UCSD-AML1 (cell line): ENCODE results near the gene CMSS1.

ENCODE experiments used
- DNase-seq: peaks from one replicate; lab custom pipeline; 2025; ENCODE audit not compliant: unreplicated experiment; lab: John Stamatoyannopoulos, UW

Gene CMSS1

DNA sequence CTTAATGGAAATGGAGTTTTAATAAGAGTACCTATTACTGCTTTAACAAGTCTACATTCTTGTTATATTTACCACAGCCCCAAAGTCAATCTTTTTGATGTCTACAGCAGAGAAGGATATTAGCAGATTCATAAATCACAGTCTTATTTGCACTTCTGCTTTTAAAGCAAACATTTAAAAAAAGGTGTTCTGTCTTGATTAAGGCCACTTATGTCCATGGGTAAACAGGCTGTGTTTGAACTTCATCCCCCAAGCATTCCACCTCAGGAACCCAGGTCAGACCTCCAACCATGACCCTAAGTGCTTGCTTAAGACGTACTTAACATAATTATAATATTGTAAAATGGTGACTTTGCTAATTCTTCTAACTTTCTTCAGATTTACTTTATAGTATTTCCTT, 113.4 kb downstream of the CMSS1 start:
- DNase-seq, result no peak

DNA sequence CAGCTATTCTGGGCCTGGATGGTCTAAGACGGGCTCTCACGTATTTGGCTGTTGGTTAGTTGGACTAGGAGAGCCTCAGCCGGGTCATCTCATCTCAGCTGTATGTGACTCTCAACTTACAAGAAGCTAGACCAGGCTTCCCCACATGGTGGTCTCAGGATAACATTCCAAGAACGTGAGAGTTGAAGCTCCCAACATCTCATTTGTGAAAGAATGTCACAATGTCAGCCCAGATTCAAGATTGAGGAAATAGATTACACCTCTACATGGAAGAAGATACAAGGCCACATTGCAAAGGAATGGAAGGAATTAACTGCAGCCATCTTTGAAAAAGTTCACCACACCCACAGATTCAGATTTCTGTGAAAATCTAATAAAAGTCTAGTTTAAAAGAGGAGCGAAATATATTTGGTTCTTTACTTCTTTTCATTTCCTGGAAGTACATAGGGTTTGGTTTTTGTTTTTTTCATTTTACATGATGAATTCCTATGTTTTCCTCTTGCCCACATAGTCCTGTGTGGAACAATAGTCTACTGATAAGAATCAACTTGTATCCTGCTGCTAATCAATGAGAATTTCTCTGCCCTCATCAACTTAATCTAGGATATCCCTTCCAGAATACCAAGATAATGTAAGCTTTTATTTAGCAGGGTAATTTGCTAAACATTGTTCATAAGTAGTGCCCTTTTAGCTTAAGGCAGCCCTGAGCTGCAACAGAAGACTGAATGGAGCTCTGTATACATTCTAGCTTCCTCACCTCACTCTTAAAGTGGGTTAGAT, 116.5 kb downstream of the CMSS1 start:
- DNase-seq, result no peak

GRCh38 chr3:99934975-99935797, 117.5 kb downstream of the CMSS1 start:
- no peak for DNase-seq

- no peak for DNase-seq
Observed at GRCh38 chr3:99938270-99938911, 120.7 kb downstream of the CMSS1 start.

DNA sequence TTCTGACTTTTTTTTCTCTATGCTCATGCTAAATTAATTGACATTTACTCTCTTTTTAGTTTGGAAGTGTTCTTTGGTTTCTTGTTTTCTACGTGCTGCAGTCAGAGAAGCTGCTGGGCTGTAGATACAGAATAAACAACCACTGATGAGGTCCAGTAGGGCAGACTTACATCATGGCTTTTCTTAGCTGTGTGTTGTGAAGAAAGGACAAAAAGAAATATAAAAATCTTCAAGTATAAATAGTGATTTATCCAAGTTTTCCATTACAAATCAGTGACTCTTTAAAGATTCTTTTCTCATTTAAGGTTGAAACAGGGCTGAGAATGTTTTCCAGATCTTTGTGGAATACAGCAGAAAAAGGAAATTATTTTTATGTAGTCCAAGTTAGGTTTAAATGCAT, 122.2 kb downstream of the CMSS1 start:
- DNase-seq, result no peak

- no peak for DNase-seq
Observed at GRCh38 chr3:99940350-99940749, 122.7 kb downstream of the CMSS1 start.

DNA sequence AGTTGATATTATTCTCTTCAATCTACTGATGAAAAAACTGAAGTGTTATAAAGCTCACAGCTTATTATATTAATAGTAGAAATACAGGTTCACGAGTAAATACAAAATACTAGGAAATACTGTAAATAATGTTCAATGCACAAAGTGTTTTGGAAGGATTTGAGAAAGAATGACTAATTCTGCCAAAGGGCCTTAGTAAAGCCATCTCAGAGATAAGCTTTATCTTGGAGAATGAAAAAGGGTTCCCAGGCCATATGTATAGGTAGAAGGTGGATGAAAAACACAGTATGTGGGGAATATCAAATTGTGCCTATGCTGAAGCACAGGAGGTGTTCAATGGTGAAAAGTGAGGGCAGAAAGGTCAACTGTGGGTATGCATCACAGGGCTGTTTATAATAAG, 123.5 kb downstream of the CMSS1 start:
- no peak for DNase-seq

DNA sequence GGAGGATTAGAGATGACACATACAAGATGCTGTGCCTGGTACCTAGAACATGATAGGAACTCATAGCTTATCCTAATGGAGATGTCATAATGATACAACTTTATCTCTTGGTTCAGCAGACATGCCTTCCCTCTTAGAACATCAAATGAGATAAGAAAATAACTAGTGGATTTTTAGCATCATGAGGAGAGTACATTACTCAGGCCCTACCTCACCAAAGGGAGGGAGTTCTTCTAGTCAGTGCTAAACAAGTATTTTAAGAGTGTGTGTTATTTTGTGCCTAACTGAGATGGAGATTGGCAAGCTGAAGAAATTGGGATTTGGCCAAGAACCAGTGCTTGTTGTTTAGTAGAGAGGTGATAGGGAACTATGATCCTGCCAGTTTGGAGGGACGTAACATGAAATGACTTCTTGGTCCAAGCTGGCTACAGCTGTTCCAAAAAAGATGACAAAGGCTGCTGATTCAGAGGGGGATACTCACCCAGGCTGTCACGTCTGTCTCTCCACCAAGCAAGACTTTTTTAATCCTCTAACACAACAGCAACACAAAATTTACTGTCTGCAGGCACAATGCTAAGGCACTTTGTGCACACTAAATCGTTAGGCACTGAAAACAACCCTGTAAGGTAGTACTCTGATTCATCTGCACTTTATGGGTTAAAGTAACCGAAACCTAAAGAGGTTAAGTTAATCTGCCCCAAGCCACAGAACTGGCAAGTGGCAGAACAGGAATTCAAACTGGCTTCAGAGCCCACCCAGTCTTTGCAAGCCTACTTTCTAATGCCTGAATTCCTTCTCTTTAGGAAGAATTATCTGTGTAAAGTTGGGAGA, 126.5 kb downstream of the CMSS1 start:
- no peak for DNase-seq

- no peak for DNase-seq
Observed at GRCh38 chr3:99945328-99945995, 127.8 kb downstream of the CMSS1 start.

DNA sequence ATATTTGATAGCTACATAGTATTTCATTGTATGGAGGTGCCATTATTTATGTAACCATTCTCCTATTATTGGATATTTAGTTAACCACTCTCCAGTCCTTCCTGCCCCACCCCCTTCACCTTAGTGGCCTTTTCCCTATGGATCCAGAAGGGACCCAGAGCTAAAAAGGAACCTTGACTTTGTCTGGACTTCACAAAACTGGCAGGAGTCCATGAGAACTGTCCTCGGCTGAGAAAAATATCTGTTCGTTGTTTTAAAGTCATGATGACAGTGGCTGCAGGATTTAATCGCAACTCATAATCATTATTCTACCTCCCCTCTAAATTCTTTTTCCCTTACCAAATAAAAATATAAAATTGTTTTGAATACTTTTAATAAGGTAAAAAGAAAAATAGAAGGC, 129.7 kb downstream of the CMSS1 start:
- DNase-seq, result no peak

- DNase-seq, result no peak
Observed at GRCh38 chr3:99948467-99949089, 130.9 kb downstream of the CMSS1 start.

GRCh38 chr3:99949956-99950670, 132.5 kb downstream of the CMSS1 start:
- DNase-seq, result no peak

GRCh38 chr3:99950921-99951320, 133.3 kb downstream of the CMSS1 start:
- DNase-seq, result peak; percentile 25

GRCh38 chr3:99951701-99952100, 134.0 kb downstream of the CMSS1 start:
- DNase-seq, result no peak

DNA sequence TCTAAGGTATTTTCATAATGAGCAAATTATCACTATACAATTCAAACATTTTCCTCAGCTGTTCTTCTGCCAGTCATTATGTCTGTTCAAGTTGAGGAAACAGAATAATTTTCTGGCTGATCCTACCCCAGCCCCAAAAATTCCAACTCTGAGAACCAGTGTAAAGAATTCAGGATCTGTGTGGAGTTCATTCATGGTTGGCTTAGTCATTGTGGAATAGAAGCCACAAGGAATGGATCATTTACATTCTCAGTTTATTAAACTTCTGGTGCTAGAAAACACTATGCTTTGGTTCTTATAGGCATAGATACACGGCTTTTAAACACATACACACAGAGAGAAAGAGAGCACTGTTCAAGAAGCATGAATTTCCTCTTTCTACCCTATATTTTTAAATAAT, 134.6 kb downstream of the CMSS1 start:
- no peak for DNase-seq

DNA sequence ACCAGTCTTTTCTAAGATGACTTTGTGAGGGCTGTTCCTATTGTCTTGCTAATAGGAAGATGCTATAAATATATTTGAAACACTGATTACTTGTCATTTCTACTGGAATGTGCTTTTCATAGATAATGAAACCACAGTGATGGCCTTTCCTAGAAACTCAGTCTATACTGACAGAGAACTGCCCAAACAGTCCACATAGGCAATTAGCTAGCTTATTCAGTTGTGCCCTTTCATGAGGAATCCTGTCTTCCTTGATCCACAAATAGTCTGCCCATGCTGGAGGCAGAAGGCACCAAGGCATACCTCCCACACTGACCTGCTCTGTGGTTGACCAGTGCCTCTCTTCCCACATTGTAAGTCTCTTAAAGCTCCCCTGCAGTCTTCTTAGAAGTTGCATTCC, 135.9 kb downstream of the CMSS1 start:
- DNase-seq, result peak; percentile 10

DNA sequence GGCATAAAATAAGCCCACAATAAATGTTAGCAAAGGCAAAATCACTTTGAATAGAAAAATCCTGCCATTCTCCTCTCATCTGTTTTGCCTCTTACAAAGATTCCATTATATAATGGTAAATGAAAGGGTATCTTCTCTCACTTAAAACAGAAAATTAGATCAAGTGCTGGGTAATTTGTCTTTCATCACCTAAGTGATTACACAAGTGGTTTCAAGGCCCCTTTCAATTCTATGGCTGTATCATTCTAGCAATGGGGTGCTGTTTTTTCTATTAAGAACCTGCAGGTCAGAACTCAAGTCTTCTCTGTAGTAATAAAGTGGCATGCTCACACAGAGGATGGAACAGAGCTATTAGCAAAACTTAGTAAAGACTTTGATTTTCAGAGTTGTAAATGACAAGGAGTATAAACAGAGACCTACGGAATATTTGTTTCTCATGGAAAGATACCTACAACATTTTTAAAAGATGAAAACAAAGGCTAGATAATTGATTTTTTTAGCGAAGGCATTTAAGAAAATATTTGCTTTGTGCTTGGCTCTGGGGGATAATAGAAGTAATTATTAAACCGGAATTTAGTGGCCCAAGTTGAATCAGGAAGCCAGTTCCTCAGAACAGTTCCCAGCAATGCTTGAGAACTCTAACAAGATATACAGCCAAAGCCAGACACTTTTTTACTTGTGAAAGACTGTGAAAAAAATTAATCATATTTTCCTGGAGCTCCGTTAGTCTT, 137.4 kb downstream of the CMSS1 start:
- no peak for DNase-seq

DNA sequence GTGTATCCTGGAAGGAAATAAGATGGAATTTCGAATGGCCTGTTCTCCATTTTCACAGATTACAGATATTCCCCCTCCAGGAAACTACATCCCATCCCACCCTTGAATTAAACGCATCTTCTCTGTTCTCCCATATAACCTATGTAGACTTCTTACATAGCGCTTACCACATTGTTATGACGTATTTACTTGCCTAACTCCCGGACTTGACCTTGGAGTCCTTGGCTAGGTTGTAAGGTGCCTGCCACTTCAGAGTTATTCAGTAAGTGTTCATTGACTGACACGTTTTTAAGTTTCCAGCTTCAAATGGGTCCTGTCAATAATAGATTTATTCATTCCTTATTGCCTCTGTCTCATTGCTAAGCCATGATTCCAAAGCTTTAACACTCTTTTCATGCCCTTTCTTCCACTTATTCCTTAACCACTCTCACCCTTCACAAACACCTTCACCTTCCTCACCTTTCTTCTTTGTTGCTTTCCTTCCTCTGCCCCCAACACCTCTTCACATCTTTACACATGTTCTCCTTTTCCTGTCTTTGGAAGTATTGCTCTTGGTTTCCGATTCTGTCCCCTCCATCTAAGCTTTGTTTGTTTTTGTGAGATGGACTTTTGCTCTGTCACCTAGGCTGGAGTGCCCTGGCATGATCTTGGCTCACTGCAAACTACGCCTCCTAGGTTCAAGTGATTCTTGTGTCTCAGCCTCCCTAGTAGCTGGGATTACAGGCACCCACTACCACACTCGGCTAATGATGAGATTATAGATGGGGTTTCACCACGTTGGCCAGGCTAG, 138.3 kb downstream of the CMSS1 start:
- DNase-seq, result no peak
